Measurements from ENCODE around the gene BLNK.

BLNK gene

GRCh38 chr10:96287392-96288105 is 16.2 kb upstream of the BLNK start:
- no peak overlapping the region for H3K27ac ChIP-seq (ENCODE audit: low read length)
- no peaks in the 10 kb centered on the region for H3K36me3 ChIP-seq (ENCODE audit: control insufficient read depth in 2 of 2, insufficient read depth in 2 of 2, low read length in 2 of 2)
- no peaks in the 10 kb centered on the region for H3K9me3 ChIP-seq (ENCODE audit: control insufficient read depth in 2 of 2, low read length in 2 of 2)
- peaks cover 12% of the 10 kb centered on the region for H3K4me1 ChIP-seq (ENCODE audit: control insufficient read depth, insufficient read depth, low read length)
- H3K4me3 ChIP-seq (ENCODE audit: low read length in 2 of 2), result no peak overlapping the region
- H3K9ac ChIP-seq (ENCODE audit: low read length in 2 of 2), result no peak overlapping the region
- no peaks in the 10 kb centered on the region for H3K27me3 ChIP-seq (ENCODE audit: control insufficient read depth in 1 of 2, insufficient read depth in 2 of 2, low read length in 2 of 2)

GRCh38 chr10:96285331-96285752 is 14.0 kb upstream of the BLNK start:
- no peaks in the 10 kb centered on the region for H3K27me3 ChIP-seq (ENCODE audit: control insufficient read depth in 1 of 2, insufficient read depth in 2 of 2, low read length in 2 of 2)
- no peak overlapping the region for H3K9ac ChIP-seq (ENCODE audit: low read length in 2 of 2)
- no peak overlapping the region for H3K27ac ChIP-seq (ENCODE audit: low read length)
- peaks cover 12% of the 10 kb centered on the region for H3K4me1 ChIP-seq (ENCODE audit: control insufficient read depth, insufficient read depth, low read length)
- no peaks in the 10 kb centered on the region for H3K9me3 ChIP-seq (ENCODE audit: control insufficient read depth in 2 of 2, low read length in 2 of 2)
- no peaks in the 10 kb centered on the region for H3K36me3 ChIP-seq (ENCODE audit: control insufficient read depth in 2 of 2, insufficient read depth in 2 of 2, low read length in 2 of 2)
- no peak overlapping the region for H3K4me3 ChIP-seq (ENCODE audit: low read length in 2 of 2)

GRCh38 chr10:96283756-96284155 is 12.4 kb upstream of the BLNK start:
- no peak overlapping the region for H3K27ac ChIP-seq (ENCODE audit: low read length)
- H3K36me3 ChIP-seq (ENCODE audit: control insufficient read depth in 2 of 2, insufficient read depth in 2 of 2, low read length in 2 of 2), result no peaks in the 10 kb centered on the region

GRCh38 chr10:96283351-96283750 is 12.0 kb upstream of the BLNK start:
- Histone ChIP-seq H3K27me3 (ENCODE audit: control insufficient read depth in 1 of 2, insufficient read depth in 2 of 2, low read length in 2 of 2) (no peaks in the 10 kb centered on the region), H3K36me3 (ENCODE audit: control insufficient read depth in 2 of 2, insufficient read depth in 2 of 2, low read length in 2 of 2) (no peaks in the 10 kb centered on the region), H3K9me3 (ENCODE audit: control insufficient read depth in 2 of 2, low read length in 2 of 2) (no peaks in the 10 kb centered on the region), H3K27ac (ENCODE audit: low read length) (no peak overlapping the region), H3K4me3 (ENCODE audit: low read length in 2 of 2) (no peak overlapping the region), H3K9ac (ENCODE audit: low read length in 2 of 2) (no peak overlapping the region), H3K4me1 (ENCODE audit: control insufficient read depth, insufficient read depth, low read length) (peaks cover 11% of the 10 kb centered on the region)

More at GRCh38 chr10:96283756-96284155, 12.4 kb upstream of the BLNK start:
- H3K4me1 ChIP-seq (ENCODE audit: control insufficient read depth, insufficient read depth, low read length), result peaks cover 12% of the 10 kb centered on the region
- H3K9ac ChIP-seq (ENCODE audit: low read length in 2 of 2), result no peak overlapping the region
- H3K9me3 ChIP-seq (ENCODE audit: control insufficient read depth in 2 of 2, low read length in 2 of 2), result no peaks in the 10 kb centered on the region
- no peak overlapping the region for H3K4me3 ChIP-seq (ENCODE audit: low read length in 2 of 2)
- H3K27me3 ChIP-seq (ENCODE audit: control insufficient read depth in 1 of 2, insufficient read depth in 2 of 2, low read length in 2 of 2), result no peaks in the 10 kb centered on the region

- no peak overlapping the region for H3K27ac ChIP-seq (ENCODE audit: low read length)
- no peaks in the 10 kb centered on the region for H3K36me3 ChIP-seq (ENCODE audit: control insufficient read depth in 2 of 2, insufficient read depth in 2 of 2, low read length in 2 of 2)
- no peaks in the 10 kb centered on the region for H3K27me3 ChIP-seq (ENCODE audit: control insufficient read depth in 1 of 2, insufficient read depth in 2 of 2, low read length in 2 of 2)
- no peak overlapping the region for H3K9ac ChIP-seq (ENCODE audit: low read length in 2 of 2)
- H3K4me1 ChIP-seq (ENCODE audit: control insufficient read depth, insufficient read depth, low read length), result no peaks in the 10 kb centered on the region
- no peaks in the 10 kb centered on the region for H3K9me3 ChIP-seq (ENCODE audit: control insufficient read depth in 2 of 2, low read length in 2 of 2)
- H3K4me3 ChIP-seq (ENCODE audit: low read length in 2 of 2), result no peak overlapping the region
These were observed 10.2 kb upstream of the BLNK start for GRCh38 chr10:96281444-96282029.

- Histone ChIP-seq H3K4me1 (ENCODE audit: control insufficient read depth, insufficient read depth, low read length) (peaks cover 6% of the 10 kb centered on the region), H3K36me3 (ENCODE audit: control insufficient read depth in 2 of 2, insufficient read depth in 2 of 2, low read length in 2 of 2) (no peaks in the 10 kb centered on the region), H3K4me3 (ENCODE audit: low read length in 2 of 2) (no peak overlapping the region), H3K9me3 (ENCODE audit: control insufficient read depth in 2 of 2, low read length in 2 of 2) (no peaks in the 10 kb centered on the region), H3K9ac (ENCODE audit: low read length in 2 of 2) (no peak overlapping the region), H3K27ac (ENCODE audit: low read length) (no peak overlapping the region), H3K27me3 (ENCODE audit: control insufficient read depth in 1 of 2, insufficient read depth in 2 of 2, low read length in 2 of 2) (no peaks in the 10 kb centered on the region)
These were observed 9.5 kb upstream of the BLNK start for GRCh38 chr10:96280859-96281258.

GRCh38 chr10:96279191-96279641 is 7.8 kb upstream of the BLNK start:
- no peaks in the 10 kb centered on the region for H3K9me3 ChIP-seq (ENCODE audit: control insufficient read depth in 2 of 2, low read length in 2 of 2)
- no peak overlapping the region for H3K27ac ChIP-seq (ENCODE audit: low read length)
- no peak overlapping the region for H3K9ac ChIP-seq (ENCODE audit: low read length in 2 of 2)
- H3K4me3 ChIP-seq (ENCODE audit: low read length in 2 of 2), result no peak overlapping the region
- peaks cover 8% of the 10 kb centered on the region for H3K4me1 ChIP-seq (ENCODE audit: control insufficient read depth, insufficient read depth, low read length)
- H3K27me3 ChIP-seq (ENCODE audit: control insufficient read depth in 1 of 2, insufficient read depth in 2 of 2, low read length in 2 of 2), result no peaks in the 10 kb centered on the region
- no peaks in the 10 kb centered on the region for H3K36me3 ChIP-seq (ENCODE audit: control insufficient read depth in 2 of 2, insufficient read depth in 2 of 2, low read length in 2 of 2)

GRCh38 chr10:96276831-96277230 is 5.5 kb upstream of the BLNK start:
- Histone ChIP-seq H3K9me3 (ENCODE audit: control insufficient read depth in 2 of 2, low read length in 2 of 2) (no peaks in the 10 kb centered on the region), H3K36me3 (ENCODE audit: control insufficient read depth in 2 of 2, insufficient read depth in 2 of 2, low read length in 2 of 2) (no peaks in the 10 kb centered on the region), H3K4me1 (ENCODE audit: control insufficient read depth, insufficient read depth, low read length) (peaks cover 8% of the 10 kb centered on the region), H3K4me3 (ENCODE audit: low read length in 2 of 2) (no peak overlapping the region), H3K27ac (ENCODE audit: low read length) (no peak overlapping the region), H3K9ac (ENCODE audit: low read length in 2 of 2) (no peak overlapping the region), H3K27me3 (ENCODE audit: control insufficient read depth in 1 of 2, insufficient read depth in 2 of 2, low read length in 2 of 2) (no peaks in the 10 kb centered on the region)

- H3K4me3 ChIP-seq (ENCODE audit: low read length in 2 of 2), result no peak overlapping the region
- H3K9me3 ChIP-seq (ENCODE audit: control insufficient read depth in 2 of 2, low read length in 2 of 2), result no peaks in the 10 kb centered on the region
- H3K27ac ChIP-seq (ENCODE audit: low read length), result no peak overlapping the region
- peaks cover 8% of the 10 kb centered on the region for H3K4me1 ChIP-seq (ENCODE audit: control insufficient read depth, insufficient read depth, low read length)
- H3K9ac ChIP-seq (ENCODE audit: low read length in 2 of 2), result no peak overlapping the region
- no peaks in the 10 kb centered on the region for H3K36me3 ChIP-seq (ENCODE audit: control insufficient read depth in 2 of 2, insufficient read depth in 2 of 2, low read length in 2 of 2)
- no peaks in the 10 kb centered on the region for H3K27me3 ChIP-seq (ENCODE audit: control insufficient read depth in 1 of 2, insufficient read depth in 2 of 2, low read length in 2 of 2)
These were observed 5.1 kb upstream of the BLNK start for GRCh38 chr10:96276426-96276825.

GRCh38 chr10:96275685-96276418 is 4.5 kb upstream of the BLNK start:
- H3K9me3 ChIP-seq (ENCODE audit: control insufficient read depth in 2 of 2, low read length in 2 of 2), result no peaks in the 10 kb centered on the region
- H3K36me3 ChIP-seq (ENCODE audit: control insufficient read depth in 2 of 2, insufficient read depth in 2 of 2, low read length in 2 of 2), result no peaks in the 10 kb centered on the region
- no peak overlapping the region for H3K4me3 ChIP-seq (ENCODE audit: low read length in 2 of 2)
- no peak overlapping the region for H3K27ac ChIP-seq (ENCODE audit: low read length)
- H3K4me1 ChIP-seq (ENCODE audit: control insufficient read depth, insufficient read depth, low read length), result peaks cover 8% of the 10 kb centered on the region
- no peaks in the 10 kb centered on the region for H3K27me3 ChIP-seq (ENCODE audit: control insufficient read depth in 1 of 2, insufficient read depth in 2 of 2, low read length in 2 of 2)
- no peak overlapping the region for H3K9ac ChIP-seq (ENCODE audit: low read length in 2 of 2)

All from stomach smooth muscle (tissue), 2 donors.